ENCODE data around the gene DYNC1LI2.
"Not testable (repeated sequence)": the region's sequence is repeated elsewhere in the genome, so short reads cannot be mapped to it uniquely, and the experiment has no call there.

The DYNC1LI2 gene

DNA sequence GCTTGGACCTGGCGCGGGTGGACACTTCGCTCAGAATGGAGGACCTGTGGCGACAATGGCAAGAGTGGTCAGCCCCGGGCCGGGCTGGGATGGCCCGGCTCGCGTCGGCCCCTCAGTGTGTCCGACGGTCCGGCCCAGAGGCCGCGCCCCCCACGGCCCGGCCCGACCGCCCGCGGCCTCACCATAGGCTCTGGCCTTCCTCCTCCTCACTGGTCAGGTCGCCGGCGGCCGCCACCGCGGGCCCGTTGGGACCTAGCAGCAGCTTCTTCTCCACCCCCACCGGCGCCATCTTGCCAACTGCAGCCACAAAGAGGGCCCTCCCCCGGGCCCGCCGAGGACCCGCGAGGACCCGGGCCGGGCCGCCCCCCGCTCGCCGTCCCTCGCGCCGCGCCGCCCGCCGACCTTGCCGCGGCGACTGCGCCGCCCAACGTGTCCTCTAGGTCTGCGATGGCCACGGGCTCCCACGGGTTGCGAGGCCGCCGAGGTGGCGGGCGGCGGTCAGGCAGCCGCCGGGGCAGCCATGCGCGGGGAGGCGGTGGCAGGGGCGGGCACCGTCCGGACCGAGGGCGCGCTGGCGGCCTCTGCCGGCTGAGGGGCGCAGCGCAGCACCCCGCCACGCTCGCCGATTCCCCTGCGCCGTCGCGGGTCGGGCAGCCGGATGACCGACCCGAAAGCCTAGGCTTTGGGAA lies at the start of gene DYNC1LI2:
Gene DYNC1LI2 (minus strand): TSS at position 307 of the 689 bp plus-strand sequence. CDS start 18 bp downstream, at position 289.
- DNase-seq, result peak; percentile 43

DNA sequence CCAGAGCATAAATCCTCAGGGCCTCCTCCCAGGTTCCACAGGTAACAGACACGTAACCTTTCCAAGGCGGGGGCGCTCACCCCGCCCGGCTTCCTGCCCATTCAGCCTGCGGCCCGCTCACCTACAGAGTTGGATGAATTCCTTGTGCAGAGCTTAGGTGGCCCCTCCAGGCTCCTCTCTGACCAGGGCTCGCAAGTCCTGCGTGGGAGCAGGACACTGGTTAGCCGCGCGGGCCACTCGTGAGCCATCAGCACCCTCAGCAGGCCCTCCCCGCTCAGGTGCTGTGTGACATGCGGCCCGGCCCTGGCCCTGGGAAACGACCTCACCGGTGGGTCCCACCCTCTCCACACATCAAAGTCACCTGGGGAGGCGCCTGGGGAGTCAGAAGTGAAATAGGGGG lies 49.4 kb upstream of the DYNC1LI2 start:
- no peak for DNase-seq

DNA sequence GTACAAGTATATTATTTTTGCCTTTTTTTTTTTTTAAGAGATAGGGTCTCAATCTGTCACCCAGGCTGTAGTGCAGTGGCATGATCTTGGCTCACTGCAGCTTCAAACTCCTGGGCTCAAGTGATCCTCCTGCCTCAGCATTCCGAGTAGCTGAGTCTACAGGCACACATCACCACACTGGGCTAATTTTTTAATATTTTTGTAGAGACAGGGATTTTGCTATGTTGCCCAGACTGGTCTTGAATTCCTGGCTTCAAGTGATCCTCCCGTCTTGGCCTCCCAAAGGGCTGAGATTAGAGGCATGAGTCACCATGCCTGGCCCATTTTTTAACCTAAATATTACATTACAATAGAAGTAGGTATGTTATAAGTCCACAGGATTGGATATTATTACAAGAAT lies 46.8 kb upstream of the DYNC1LI2 start:
- DNase-seq, result no peak

DNA sequence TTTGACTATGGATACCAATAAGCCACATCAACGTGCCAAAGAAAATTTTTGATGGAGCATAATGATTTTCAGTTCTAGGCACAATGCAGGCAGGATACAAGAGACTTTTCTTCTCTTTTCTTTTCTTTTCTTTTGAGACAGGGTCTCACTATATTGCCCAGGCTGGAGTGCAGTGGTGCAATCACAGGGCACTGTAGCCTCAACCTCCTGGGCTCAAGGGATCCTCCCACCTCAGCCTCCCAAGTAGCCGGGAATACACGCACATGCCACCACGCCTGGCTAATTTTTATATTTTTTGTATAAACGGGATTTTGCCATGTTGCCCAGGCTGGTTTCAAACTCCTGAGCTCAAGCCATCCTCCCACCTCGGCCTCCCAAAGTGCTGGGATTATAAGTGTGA lies 42.6 kb upstream of the DYNC1LI2 start:
- not testable (repeated sequence) for DNase-seq

DNA sequence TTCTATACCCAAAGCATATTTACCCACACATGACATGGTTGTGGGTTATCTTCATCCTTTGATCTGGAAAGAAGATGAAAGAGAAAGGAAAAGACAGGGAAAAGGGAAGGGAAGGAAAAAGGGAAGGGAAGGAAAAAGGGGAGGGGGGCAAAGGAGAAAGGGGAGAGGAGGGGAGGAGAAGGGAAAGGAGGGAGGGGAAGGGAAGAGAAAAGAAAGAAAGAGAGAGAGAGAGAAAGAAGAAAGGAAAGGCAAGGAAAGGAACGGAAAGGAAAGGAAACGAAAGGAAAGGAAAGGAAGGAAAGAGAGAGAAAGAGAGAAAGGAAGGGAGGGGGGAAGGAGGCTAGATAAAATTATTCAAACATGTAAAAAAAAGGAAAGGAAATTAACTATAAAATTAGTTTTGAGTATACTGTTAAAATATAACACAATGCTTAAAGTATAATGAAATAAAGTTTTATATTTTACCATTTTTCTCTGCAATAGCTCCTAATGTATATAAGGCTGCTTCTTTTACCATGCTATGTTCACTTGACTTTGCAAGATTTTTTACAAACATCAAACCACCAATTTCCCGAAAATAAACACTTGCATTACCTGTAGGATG lies 38.8 kb upstream of the DYNC1LI2 start:
- DNase-seq, result no peak

DNA sequence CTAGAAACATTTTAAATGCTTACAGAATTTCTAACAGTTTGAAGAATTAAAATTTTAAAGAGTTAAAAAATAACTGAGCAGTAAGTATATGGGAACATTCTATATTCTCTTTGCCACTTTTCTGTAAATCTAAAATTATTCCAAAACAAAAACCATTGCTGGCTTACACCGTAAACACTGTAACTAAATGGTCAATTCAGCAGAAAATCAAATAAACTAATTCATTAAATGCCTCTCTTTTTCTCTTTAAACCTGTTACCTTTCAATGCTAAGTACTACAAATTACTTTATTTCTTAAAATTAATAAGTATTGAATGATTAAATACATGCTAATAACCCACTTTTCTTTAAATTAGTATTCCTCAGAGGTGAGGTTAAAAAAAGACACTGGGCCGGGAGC lies 36.0 kb upstream of the DYNC1LI2 start:
- DNase-seq, result no peak

DNA sequence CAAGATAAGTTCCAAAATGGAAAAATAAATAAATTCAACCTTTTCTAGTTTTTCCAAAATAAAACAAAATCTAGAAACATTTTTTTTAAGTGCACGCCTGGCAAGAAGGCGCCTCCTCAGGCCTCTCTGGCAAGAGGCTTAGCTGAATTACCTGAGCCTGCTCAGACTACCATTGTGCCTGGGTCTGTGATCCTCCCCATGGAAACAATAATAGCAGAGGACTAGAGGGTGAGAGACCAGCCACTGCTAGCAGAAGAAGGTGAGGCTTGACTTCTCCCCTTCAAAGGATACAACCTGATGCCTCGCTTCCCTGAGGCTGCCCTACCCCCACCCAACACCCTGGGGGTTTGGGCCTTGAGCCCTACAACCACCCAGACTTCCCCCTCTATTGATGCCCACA lies 35.1 kb upstream of the DYNC1LI2 start:
- no peak for DNase-seq

DNA sequence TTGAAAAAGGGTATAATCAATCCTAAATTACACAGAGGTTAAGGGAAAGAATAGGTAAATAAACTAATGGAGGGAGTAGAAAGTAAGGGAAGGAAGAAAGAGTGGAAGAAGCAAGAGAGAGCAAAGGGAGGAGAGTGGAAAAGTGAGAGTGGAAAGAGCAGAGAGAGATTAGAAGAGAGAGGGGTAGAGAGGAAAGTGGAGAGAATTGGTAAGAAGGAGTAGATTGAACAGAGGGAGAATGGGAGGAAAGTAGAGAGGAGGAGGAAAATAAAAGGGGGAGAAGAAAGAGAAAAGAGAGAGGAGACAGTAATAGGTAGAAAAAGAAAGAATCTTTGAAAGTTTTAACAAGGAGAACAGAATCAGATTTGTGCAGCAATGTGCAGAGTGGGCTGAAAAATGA lies 25.0 kb upstream of the DYNC1LI2 start:
- no peak for DNase-seq

DNA sequence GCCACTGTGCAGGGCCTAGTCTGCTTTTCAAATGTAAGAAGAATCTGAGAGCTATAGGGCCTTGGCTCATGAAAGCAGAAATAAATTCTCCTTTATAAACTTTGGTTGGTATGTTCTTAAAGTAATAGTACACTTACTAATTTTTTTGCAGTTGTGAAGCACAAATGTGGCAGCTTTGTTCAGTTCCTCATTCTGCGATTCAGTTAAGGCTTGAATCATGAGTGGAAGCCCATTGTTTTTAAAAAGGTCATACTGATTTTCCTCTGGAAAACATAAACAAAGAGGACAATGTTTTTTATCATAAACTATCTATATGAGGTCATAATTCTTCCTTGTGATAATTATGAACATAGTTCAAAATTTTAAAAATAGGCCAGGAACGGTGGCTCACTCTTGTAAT lies 23.6 kb upstream of the DYNC1LI2 start:
- DNase-seq, result no peak

DNA sequence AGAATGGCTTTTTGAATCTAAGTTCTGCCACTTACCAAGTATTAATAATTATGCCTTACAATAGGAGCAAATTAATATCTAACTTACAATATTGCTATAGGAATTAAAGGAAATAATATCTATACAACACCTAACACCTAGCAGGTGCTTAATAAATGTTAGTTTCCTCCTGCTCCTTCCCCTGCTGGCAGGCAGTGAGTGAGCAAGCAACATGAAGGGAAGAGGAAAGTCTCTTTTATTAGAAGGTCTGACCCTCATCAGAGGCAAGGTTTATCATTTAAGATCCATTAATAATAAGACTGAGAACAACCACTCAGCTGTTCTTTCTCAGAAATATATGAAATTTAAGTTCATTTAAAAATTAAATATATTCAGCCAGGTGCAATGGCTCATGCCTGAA lies 6.7 kb upstream of the DYNC1LI2 start:
- no peak for DNase-seq

DNA sequence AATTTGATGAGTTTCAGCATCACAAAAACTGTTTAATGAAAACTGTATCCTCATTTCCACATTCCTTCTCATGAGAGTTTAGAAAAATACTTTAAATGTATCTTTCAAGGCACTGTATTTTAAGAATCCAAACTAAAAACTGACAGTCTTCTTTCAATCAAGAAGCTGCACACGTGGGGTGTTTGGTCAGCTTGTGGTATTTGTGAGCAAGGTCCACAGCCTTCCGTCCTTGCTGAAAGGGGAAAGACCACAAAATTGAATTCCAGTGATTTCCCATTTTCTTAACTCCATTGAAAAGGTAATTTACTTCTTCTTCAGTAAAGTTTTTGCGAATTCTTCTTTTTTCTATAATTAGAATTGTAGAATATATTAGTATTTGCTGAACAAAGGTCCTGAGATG lies 3.4 kb upstream of the DYNC1LI2 start:
- no peak for DNase-seq

DNA sequence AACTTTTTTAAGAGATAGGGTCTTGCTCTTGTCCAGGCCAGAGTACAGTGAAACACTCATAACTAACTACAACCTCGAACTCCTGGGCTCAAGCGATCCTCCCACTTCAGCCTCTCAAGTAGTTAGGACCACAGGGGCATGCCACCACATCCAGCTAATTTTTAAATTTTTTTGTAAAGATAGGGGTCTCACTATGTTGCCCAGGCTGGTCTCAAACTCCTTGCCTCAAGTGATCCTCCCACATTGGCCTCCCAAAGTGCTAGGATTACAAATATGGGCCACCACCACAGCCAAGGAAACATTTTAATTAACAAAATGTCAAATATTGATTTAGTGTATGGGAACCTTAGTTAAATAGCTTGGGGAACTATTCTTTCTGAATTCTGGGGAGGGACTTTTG lies 2.8 kb upstream of the DYNC1LI2 start:
- DNase-seq, result no peak

DNA sequence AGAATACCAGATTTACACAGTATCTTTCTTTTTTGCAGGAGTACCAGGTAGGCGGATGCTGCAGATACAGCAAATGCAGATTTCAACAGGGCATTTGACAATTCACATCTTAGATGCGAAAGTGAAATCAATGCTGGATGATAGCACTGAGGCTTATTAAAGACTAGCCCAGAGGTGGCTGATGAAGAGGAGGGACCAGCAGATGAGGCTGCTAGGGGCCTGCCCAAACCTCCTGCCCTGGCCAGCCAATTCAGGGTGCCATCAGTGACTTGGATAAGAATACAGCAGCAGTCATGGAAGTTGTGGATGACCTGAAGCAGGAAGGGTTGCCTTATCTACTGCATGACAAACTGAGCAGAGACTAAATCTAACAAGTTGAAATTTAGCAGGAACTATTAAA lies 1.5 kb upstream of the DYNC1LI2 start:
- DNase-seq, result no peak

DNA sequence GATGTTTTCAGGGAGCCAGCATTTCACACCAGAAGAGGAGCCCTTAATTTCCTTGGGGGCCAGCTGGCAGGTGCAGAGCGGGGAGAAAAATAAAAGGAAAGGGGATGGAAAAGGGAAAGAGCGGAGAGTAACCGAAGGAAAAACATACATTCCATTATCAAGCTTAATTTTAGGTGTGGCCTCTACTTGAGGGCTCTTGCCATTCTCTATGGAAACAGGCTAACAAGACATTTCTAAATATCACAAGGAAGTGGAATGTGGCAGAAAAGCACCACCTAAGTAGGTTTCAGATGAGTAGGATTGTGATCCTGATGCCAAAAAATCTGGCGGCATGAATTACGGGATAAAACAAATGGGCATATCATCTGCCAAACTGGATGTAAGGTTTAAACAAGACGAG lies 970 bp upstream of the DYNC1LI2 start:
- no peak for DNase-seq

DNA sequence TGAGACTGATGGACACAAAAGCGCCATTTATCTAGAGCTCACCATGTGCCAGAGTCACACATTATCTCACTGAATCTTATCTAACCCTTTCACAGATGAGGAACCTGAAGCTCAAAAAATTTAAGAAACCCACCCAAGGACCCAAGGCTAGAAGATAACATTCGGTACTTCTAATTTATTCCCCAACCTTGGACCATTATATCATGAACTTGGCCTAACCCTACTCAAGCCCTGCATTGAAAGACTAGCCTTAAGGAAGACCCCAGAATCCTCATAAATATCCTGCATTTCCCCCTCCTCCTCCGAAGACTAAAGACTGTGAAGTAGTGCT lies 548 bp upstream of the DYNC1LI2 start:
- no peak for DNase-seq

DNA sequence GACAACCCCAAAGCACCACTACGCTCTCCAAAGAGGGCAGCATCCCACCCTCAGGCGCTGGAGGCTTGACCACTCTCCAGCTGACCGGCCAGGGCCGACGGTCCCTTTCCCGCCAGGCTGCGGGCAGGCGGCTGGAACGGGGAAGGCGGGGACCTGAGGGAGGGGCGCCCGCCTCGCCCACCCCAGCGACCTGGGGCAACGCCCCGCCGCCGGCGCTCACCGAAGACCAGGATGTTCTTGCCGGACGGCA lies 431 bp downstream of the DYNC1LI2 start:
- no peak for DNase-seq

DNA sequence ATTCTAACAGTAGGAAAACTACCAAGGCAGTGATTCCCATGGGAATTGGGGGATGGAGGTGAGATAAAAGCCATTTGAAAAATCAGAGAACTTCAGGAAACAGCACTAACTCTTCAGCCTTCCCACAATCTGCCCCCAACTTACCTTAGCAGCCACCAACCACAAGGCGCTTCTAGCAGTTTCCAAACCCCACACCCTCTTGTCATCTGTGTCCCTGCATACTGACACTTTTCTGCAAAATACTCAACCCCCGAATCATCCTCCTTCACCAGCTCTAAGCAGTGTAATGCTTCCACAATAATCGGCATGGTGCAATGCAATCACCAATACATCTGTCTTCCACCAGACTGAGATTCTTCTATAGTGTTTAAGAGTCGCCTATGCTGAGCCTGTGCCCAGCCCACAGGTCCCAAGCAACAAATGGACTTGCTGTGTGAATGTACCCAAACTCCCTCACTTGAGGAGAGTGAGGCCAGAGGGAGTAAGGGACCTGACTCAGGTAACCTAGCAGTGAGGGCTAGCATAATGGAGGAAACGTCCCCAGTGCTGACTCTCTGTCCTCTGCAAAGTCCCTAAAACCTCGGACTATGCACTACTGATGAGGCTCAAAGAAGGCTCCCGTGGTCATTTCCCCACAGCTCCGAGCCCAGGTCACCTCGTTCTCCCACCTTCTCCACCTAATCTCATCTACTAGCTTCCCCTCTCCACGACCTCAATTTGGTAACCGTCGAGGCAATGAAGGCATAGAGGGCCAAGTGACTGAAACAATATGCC lies 943 bp downstream of the DYNC1LI2 start:
- DNase-seq, result no peak

DNA sequence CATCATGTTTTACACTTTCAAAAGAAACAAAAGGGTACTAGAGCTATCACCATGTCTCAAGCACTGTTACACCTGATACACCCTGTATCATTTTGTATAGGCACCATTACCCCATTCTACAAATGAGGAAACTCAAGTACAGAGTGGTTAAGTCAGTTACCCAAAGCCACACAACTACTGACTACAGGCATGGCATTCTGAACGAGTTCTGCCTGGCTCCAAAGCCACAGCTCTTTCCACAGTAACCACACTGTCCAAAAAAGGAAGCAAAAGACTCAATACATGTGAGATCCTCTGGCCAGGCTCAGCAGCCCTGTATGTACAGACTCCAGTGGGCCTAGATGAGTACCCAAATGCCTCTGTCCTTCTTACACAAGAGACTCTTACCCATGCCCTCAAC lies 4.7 kb downstream of the DYNC1LI2 start:
- DNase-seq, result no peak

DNA sequence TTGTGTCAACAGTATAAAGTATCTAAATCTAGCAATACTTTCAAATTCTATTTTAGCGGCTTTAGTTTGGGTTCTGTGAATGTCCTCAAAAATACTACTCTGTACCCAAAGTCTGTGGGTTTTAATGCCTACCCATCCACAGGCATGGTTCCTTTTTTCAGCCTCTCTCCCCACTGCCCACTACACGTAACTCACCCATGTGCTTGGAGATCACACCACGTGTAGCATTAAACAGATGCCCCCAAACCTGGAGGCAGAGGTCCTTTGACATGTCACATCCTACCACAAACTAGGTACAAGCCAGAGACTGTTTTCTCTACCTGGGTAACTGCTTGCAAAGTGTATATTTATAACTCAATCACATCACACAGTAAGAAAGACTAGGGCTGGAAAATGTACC lies 5.4 kb downstream of the DYNC1LI2 start:
- DNase-seq, result no peak

DNA sequence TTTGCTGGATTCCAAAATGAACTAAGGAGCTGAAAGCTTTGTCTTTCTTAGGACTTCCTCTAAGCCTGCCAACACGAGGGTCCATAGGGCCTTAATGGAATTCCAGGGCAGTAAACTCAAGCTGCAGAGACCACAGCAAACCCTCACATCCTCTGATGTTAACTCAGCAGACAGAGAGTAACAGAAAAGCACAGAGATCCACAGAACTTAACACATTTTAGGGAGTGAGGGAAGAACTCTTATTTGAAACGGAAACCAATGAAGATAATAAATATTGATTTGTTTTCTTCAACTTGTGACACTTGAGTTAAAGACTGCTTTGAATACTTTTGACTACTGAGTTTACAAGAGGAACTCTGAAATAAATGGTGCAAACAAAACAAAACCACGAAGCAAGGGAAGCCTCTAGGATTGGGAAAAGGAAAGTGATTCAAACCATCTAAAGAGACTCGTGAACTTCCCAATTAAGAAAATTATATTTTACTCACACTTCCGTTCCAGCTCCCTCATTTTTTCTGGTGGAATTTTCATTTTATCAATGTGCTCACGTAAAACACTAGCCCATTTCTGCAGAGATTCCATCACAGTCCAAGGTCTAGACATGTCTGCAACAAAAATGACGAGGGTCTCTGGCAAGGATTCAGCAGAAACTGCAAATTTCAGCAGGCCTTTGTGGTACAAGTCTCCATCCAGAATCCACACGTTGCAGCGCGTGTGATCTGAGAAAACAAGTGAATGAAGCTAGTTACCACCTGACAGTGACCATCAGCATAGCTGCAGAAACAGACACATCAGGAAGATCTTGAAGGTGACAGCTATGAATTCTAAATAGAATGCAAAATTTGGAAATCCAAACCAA lies 9.2 kb downstream of the DYNC1LI2 start:
- no peak for DNase-seq

DNA sequence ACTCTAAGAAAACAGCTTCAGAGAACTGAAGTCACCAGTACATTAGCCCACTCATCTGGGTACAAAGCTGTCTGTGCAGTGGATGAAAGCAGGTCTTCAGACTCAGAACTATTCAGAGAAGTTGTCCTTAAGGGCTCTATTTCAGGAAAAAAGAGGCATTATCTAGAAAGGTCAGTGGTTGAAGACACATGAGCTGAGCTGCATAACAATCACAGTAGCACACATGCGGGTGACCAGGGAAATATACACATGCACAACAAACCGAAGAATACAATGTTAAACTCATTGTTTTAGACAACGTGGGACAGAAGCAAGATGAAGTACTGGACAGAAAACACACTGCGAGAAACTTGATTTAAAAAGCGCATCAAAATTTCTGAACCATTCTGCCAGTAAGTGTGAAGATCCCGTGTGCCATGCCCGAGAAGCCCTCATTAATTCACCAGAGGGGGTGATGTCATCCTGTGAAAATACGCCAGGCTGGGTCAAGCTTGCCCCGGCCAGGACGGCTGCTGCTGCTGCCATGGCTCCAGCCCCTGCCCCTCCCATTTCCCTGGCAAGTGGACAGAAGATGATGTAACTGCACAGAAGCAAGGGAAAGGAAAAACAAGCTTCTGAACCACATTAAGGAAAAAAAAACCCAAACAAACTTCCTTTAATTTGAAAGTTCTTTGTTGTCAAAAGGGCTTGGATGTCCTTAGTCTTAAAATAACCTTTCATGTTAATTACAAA lies 10.1 kb downstream of the DYNC1LI2 start:
- peak; percentile 75 for DNase-seq

DNA sequence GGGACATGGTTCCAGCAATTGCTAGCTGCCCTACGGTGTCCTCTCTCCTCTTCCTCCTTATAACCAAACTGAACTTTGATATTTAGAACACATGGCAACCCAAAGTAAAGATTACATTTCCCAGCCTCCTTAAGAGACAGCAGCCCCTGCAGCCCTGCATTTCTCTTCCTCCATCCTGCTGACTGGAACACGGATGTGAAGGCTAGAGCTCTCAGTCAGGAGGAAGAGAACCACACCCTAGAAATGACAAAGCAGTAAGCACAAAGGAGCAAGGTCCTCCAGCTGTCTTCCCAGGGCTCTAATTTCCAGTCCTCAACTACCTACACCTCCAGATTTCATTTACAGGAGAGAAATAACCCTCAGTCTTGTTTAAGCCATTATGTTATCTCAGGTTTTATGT lies 10.9 kb downstream of the DYNC1LI2 start:
- DNase-seq, result no peak

DNA sequence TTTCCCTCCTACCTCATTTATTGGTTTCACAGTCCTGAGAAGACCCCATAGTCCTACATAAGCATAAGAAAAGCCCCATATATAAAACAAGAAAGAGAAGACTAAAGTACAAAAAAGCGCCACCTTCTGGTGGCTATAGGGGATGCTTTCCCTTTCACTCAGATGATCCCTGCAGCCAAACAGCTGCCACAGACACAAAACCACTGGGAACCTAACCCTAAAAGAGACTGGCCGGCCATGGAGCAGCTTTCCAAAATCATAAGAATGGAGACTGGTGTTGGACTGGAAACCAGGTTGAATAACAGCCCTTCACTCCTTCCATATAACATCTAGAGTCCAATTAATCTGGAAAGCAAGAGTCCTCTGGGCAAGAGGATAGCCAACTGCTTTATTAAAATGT lies 11.4 kb downstream of the DYNC1LI2 start:
- DNase-seq, result no peak

All from DMS 273 treated with DMSO at 0.1 percent for 48 hours (cell line).